Calu3 (cell line): Measurements from ENCODE around the gene C2orf76. TPM values are rescaled to one million over a fixed set of nuclear protein-coding genes. Genes with fewer than 3 reads are reported as not detected.

ENCODE experiments used
- Bru-seq: library from RNA; stranded (reverse); fragments of 400-500 nt; gene quantifications from one replicate; lab custom pipeline; 2021; lab: Mats Ljungman, UMichigan
- BruChase-seq, 2 experiments: library from RNA; stranded (reverse); fragments of 400-500 nt; gene quantifications; one replicate each; lab custom pipeline; 2021; lab: Mats Ljungman, UMichigan
- BruUV-seq: library from RNA; stranded (reverse); fragments of 400-500 nt; replicated peaks from 2 replicates; lab custom pipeline; 2021; lab: Mats Ljungman, UMichigan
- CTCF ChIA-PET: fragments of 300-600 bp; sonication (Branson Sonifier 250); formaldehyde crosslinking; loops from one replicate; lab custom pipeline; 2022; ENCODE audit warnings: antibody characterized with exemption; lab: Charles Lee
- DNase-seq: peaks from one replicate; pipeline ENCODE4 v3.0.0; 2022
- H3K27ac Mint-ChIP-seq: one replicate; pipeline ENCODE4 v1.8.0; 2022; ENCODE audit warnings: mixed read lengths; ENCODE audit not compliant: unreplicated experiment
- H3K27me3 Mint-ChIP-seq: one replicate; pipeline ENCODE4 v1.8.0; 2022; ENCODE audit warnings: mixed read lengths; ENCODE audit not compliant: unreplicated experiment
- H3K36me3 Mint-ChIP-seq: one replicate; pipeline ENCODE4 v1.8.0; 2022; ENCODE audit warnings: mild to moderate bottlenecking, moderate library complexity, mixed read lengths; ENCODE audit not compliant: insufficient read depth, unreplicated experiment
- H3K4me1 Mint-ChIP-seq: one replicate; pipeline ENCODE4 v1.8.0; 2022; ENCODE audit warnings: mild to moderate bottlenecking, low read depth, mixed read lengths; ENCODE audit not compliant: unreplicated experiment
- H3K4me3 Mint-ChIP-seq: one replicate; pipeline ENCODE4 v1.8.0; 2022; ENCODE audit warnings: mild to moderate bottlenecking, low read depth, moderate library complexity, mixed read lengths; ENCODE audit not compliant: unreplicated experiment
- H3K9me3 Mint-ChIP-seq: one replicate; pipeline ENCODE4 v1.8.0; 2022; ENCODE audit warnings: low read depth, mixed read lengths; ENCODE audit not compliant: unreplicated experiment
- intact Hi-C: fragments of 100-400 bp; cut with micrococcal nuclease; formaldehyde crosslinking; loops from one replicate; pipeline ENCODE4 v1.10.0; 2022; ENCODE audit not compliant: unreplicated experiment
- long read RNA-seq: library from polyadenylated mRNA; stranded (forward); transcript quantifications from one replicate; pipeline ENCODE4 v2.0.0, GENCODE V29; 2022
- total RNA-seq: library from RNA; stranded (reverse); gene quantifications from 2 replicates; pipeline ENCODE4 v1.2.3, GENCODE V29; 2022
- TF ChIP-seq, protein P1 (sequence below): fragments of 200-600 bp; IDR thresholded peaks from one replicate; pipeline ENCODE4 v1.8.0; 2022; ENCODE audit warnings: antibody characterized with exemption; ENCODE audit not compliant: unreplicated experiment

Gene C2orf76
- total RNA-seq (5.5 and 7.1 TPM in 2 replicates), Bru-seq, nascent RNA (percentile 53 among the genes with signal in this experiment), BruChase-seq, experiment 1, labeled RNA remaining after a 6-hour chase (percentile 47 among the genes with signal in this experiment), BruChase-seq, experiment 2, labeled RNA remaining after a 2-hour chase (percentile 50 among the genes with signal in this experiment)
- long read RNA-seq, partial matches to known transcripts: 2 of 8 reads
- long read RNA-seq, other reads (novel, unspliced or antisense): 4 of 8 reads

GRCh38 chr2:119366649-119367471, at the start of gene C2orf76, which contains the start of gene DBI:
Gene C2orf76, minus strand, starts transcription at chr2:119366834. Its CDS starts 26,875 bp downstream, at chr2:119339959.
Gene DBI, plus strand, starts transcription at chr2:119366977. Its CDS starts 75 bp downstream, at chr2:119367052.
- Mint-ChIP-seq H3K36me3 (peaks cover 42% of the 10 kb centered on the region), H3K4me1 (peaks cover 23% of the 10 kb centered on the region), H3K27ac (peak within 1 kb of the TSS; percentile 87), H3K9me3 (no peaks in the 10 kb centered on the region), H3K27me3 (no peaks in the 10 kb centered on the region), H3K4me3 (peak within 1 kb of the TSS; percentile 60)
- TF ChIP-seq, protein P1, sequence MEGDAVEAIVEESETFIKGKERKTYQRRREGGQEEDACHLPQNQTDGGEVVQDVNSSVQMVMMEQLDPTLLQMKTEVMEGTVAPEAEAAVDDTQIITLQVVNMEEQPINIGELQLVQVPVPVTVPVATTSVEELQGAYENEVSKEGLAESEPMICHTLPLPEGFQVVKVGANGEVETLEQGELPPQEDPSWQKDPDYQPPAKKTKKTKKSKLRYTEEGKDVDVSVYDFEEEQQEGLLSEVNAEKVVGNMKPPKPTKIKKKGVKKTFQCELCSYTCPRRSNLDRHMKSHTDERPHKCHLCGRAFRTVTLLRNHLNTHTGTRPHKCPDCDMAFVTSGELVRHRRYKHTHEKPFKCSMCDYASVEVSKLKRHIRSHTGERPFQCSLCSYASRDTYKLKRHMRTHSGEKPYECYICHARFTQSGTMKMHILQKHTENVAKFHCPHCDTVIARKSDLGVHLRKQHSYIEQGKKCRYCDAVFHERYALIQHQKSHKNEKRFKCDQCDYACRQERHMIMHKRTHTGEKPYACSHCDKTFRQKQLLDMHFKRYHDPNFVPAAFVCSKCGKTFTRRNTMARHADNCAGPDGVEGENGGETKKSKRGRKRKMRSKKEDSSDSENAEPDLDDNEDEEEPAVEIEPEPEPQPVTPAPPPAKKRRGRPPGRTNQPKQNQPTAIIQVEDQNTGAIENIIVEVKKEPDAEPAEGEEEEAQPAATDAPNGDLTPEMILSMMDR: no peak
- no TSS peak for BruUV-seq
- DNase-seq: peak; percentile 97
- CTCF ChIA-PET: interaction anchor here (0.6 to 1.4 kb wide), 4 partner anchors 13 to 124 kb away, joined by 3 to 5 read pairs (median 3); no protein-coding TSS in a partner anchor
- intact Hi-C loops: no loop called here

DNA sequence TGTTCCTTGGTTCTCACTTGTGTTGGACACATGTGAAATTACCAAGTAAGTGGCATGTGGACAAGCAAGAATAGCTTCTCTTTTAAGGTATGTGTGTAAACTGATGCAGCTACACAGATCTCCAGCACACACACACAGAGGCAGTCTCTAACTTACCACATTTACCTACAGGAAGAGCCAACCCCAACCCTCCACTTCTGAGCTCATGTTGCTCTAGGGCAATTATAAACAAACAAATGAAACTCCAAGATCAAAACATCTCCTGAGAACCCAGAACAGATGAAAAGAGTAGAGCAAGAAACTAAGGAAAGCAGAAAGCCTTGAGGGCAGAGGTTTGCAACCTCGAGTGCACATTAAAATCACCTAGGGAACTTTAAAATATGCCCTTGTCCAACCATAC, 49.0 kb upstream of the C2orf76 start:
- Mint-ChIP-seq H3K27ac (no peak overlapping the region), H3K36me3 (no peaks in the 10 kb centered on the region)
- BruUV-seq: no TSS peak

DNA sequence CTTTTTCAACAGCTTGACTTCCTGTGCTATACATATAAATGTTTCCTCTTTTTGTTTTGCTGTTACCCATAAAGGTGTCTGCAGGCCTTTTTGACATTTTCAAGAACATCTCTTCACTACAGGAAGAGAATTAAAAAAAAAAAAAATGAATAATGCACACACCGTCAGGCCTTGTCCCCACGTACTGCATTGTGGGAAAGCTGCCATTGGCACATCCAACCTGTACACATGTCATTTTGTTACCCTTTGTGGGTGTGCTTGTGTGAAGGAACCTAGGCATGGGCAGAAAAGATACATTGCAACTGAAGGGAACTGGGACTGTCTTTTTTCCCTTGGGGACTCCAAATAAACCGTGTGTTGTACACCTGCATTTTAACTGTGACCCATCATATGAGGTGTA, 48.3 kb upstream of the C2orf76 start:
- no peaks in the 10 kb centered on the region for H3K9me3 Mint-ChIP-seq
- peaks cover 7% of the 10 kb centered on the region for H3K27me3 Mint-ChIP-seq
- no peak overlapping the region for H3K27ac Mint-ChIP-seq
- no peaks in the 10 kb centered on the region for H3K36me3 Mint-ChIP-seq
- TF ChIP-seq, protein P1: no peak
- DNase-seq: no peak
- CTCF ChIA-PET: interaction anchor here (0.7 kb wide), 1 partner anchor 51 kb away, joined by 4 read pairs; no protein-coding TSS in a partner anchor
- no peak overlapping the region for H3K4me3 Mint-ChIP-seq
- H3K4me1 Mint-ChIP-seq: no peaks in the 10 kb centered on the region
- intact Hi-C loops: no loop called here
- no TSS peak for BruUV-seq

More for the DNA sequence above, 49.0 kb upstream of the C2orf76 start:
- CTCF ChIA-PET: no interaction called here
- H3K27me3 Mint-ChIP-seq: peaks cover 7% of the 10 kb centered on the region
- DNase-seq: no peak
- TF ChIP-seq, protein P1: no peak
- H3K4me3 Mint-ChIP-seq: no peak overlapping the region
- intact Hi-C loops: no loop called here
- no peaks in the 10 kb centered on the region for H3K4me1 Mint-ChIP-seq
- H3K9me3 Mint-ChIP-seq: no peaks in the 10 kb centered on the region

DNA sequence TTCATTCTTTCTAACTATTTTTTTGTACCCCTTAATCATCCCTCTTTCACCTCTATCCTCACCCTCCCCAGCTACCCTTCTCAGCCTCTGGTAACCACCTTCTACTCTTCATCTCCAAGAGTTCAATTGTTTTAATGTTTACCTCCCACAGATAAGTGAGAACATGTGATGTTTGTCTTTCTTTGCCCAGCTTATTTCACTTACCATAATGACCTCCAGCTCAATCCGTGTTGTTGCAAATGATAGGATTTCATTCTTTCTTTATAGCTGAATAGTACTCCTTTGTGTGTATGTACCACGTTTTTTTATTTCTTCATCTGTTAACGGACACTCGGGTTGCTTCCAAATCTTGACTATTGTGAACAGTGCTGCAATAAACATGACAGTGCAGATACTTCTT, 42.9 kb upstream of the C2orf76 start:
- no peaks in the 10 kb centered on the region for H3K27me3 Mint-ChIP-seq
- TF ChIP-seq, protein P1: no peak
- CTCF ChIA-PET: interaction anchor here (0.6 to 1.5 kb wide), 2 partner anchors 67 to 340 kb away, joined by 3 to 4 read pairs; no protein-coding TSS in a partner anchor
- no peaks in the 10 kb centered on the region for H3K4me1 Mint-ChIP-seq
- no peaks in the 10 kb centered on the region for H3K9me3 Mint-ChIP-seq
- no TSS peak for BruUV-seq
- H3K27ac Mint-ChIP-seq: no peak overlapping the region
- intact Hi-C loops: no loop called here
- peaks cover 5% of the 10 kb centered on the region for H3K36me3 Mint-ChIP-seq
- DNase-seq: no peak
- no peak overlapping the region for H3K4me3 Mint-ChIP-seq
